Thyroid gland (tissue), 4 donors: ENCODE results near the gene ITGA5. TPM values are rescaled to one million over a fixed set of nuclear protein-coding genes. Genes with fewer than 3 reads are reported as not detected.

Source experiments
- DNase-seq, 2 donors: peaks; one replicate each; pipeline ENCODE4 v3.0.0-alpha.2; 2019
- H3K27ac ChIP-seq, 3 donors: fragments of 200-600 bp; sonication (generic); 1 replicate in 2 of 3; 2 replicates in 1 of 3; pipeline ENCODE4 v1.5.1; 2016 to 2019; ENCODE audit warnings: mild to moderate bottlenecking in 1 of 3, moderate library complexity in 1 of 3
- H3K27me3 ChIP-seq: fragments of 200-600 bp; sonication (generic); one replicate; pipeline ENCODE4 v1.5.1; 2019
- H3K36me3 ChIP-seq, 2 donors: fragments of 200-600 bp; sonication (generic); one replicate each; pipeline ENCODE4 v1.5.1; 2016 to 2019
- H3K4me1 ChIP-seq, 2 donors: fragments of 200-600 bp; sonication (generic); one replicate each; pipeline ENCODE4 v1.5.1; 2017 to 2019
- H3K4me3 ChIP-seq, 3 donors: fragments of 200-600 bp; sonication (generic); replicated peaks in 1 of 3; 1 replicate in 2 of 3; 2 replicates in 1 of 3; pipeline ENCODE4 v1.5.1; 2016; ENCODE audit warnings: mild to moderate bottlenecking in 1 of 3
- H3K9me3 ChIP-seq: fragments of 200-600 bp; sonication (generic); one replicate; pipeline ENCODE4 v1.5.1; 2017
- POLR2A ChIP-seq, 2 donors: fragments of 450-650 bp; IDR thresholded peaks; one replicate each; pipeline ENCODE4 v1.6.1; 2017; ENCODE audit warnings: antibody characterized with exemption in 2 of 2, mild to moderate bottlenecking in 2 of 2, moderate library complexity in 1 of 2
- WGBS, 2 donors: methylation state at CpG; one replicate each; pipeline ENCODE4 v1.1.5; 2017; 5-methylcytosine and 5-hydroxymethylcytosine counted together
- intact Hi-C: fragments of 100-400 bp; cut with DNase I; formaldehyde crosslinking; loops from one replicate; pipeline ENCODE4 v1.15.1; 2023
- total RNA-seq, 4 donors: library from RNA; depleted of rRNA; stranded (reverse); fragments of >200 nt; gene quantifications; one replicate each; pipeline ENCODE4 v1.2.3, GENCODE V29; 2016
- TF ChIP-seq, protein P1 (sequence below), 6 experiments: fragments of 200-600 bp in 3 of 6; fragments of 450-650 bp in 3 of 6; sonication (generic) in 3 of 6; IDR thresholded peaks; one replicate each; pipeline ENCODE4 v1.5.1; 2016 to 2019; ENCODE audit warnings: antibody characterized with exemption in 6 of 6, mild to moderate bottlenecking in 2 of 6, inconsistent platforms in 1 of 6, moderate library complexity in 1 of 6

Gene ITGA5
- total RNA-seq, 4 donors from 2014 or later = 40.3 to 64.5 (median 51.6) TPM

DNA sequence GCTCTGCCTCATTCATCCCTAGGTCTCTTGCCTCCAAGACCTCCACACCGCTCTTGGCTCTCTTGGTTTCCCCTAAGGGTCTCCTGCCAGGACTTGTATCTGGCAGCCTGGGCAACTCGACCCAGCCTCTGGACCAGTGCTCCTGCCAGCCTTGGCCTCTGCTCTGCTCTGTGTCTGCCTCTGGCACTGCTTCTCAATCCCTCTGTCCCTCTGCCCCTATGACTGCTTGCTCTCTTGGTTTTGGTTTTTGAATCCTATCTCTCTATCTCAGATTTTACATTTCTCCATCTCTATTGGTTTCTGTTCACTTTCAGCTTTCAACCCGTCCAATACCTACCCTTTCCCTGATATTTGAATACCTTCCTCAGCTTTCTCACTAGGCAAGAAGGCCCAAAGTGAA lies 6.3 kb downstream of the ITGA5 start:
- Histone ChIP-seq H3K27me3 (no peaks in the 10 kb centered on the region), H3K36me3 (peaks cover 5 to 7% of the 10 kb centered on the region in 2 donors), H3K27ac (peak overlapping the region; percentile 33 to 66 (median 58)), H3K4me3 (no peak overlapping the region), H3K4me1 (peaks cover 0 to 57% of the 10 kb centered on the region in 2 donors), H3K9me3 (no peaks in the 10 kb centered on the region)
- intact Hi-C loops = no loop called here
- no peak for TF ChIP-seq POLR2A (IDR thresholded peaks at IDR 0.05)
- TF ChIP-seq, protein P1, sequence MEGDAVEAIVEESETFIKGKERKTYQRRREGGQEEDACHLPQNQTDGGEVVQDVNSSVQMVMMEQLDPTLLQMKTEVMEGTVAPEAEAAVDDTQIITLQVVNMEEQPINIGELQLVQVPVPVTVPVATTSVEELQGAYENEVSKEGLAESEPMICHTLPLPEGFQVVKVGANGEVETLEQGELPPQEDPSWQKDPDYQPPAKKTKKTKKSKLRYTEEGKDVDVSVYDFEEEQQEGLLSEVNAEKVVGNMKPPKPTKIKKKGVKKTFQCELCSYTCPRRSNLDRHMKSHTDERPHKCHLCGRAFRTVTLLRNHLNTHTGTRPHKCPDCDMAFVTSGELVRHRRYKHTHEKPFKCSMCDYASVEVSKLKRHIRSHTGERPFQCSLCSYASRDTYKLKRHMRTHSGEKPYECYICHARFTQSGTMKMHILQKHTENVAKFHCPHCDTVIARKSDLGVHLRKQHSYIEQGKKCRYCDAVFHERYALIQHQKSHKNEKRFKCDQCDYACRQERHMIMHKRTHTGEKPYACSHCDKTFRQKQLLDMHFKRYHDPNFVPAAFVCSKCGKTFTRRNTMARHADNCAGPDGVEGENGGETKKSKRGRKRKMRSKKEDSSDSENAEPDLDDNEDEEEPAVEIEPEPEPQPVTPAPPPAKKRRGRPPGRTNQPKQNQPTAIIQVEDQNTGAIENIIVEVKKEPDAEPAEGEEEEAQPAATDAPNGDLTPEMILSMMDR (IDR thresholded peaks at IDR 0.05) = no peak
- DNase-seq = no peak
- 77% methylated on average over 3 of the region's 3 CpGs for WGBS, 2 donors

DNA sequence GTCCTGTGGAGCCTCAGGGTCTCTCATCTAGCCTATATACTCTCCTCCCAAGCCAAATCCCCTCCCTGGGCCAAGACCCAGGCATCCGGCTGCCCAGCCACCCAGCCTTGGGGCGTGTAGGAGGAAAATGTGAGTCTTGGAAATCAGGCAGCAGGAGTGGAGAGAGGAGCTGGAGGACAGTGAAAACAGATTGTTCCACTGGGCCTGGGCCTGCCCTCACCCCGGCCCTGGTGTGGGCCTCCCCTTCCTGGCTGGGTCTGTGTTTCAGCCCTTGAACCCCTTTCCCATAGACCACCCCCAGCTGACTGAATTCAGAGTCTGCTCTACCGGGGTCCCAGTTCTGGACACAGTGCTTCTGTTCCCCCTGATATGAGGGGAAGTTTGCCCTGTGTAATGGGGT lies 6.7 kb downstream of the ITGA5 start:
- WGBS, 2 donors = 74 to 78% methylated on average over 4 of the region's 4 CpGs
- intact Hi-C loops = no loop called here

DNA sequence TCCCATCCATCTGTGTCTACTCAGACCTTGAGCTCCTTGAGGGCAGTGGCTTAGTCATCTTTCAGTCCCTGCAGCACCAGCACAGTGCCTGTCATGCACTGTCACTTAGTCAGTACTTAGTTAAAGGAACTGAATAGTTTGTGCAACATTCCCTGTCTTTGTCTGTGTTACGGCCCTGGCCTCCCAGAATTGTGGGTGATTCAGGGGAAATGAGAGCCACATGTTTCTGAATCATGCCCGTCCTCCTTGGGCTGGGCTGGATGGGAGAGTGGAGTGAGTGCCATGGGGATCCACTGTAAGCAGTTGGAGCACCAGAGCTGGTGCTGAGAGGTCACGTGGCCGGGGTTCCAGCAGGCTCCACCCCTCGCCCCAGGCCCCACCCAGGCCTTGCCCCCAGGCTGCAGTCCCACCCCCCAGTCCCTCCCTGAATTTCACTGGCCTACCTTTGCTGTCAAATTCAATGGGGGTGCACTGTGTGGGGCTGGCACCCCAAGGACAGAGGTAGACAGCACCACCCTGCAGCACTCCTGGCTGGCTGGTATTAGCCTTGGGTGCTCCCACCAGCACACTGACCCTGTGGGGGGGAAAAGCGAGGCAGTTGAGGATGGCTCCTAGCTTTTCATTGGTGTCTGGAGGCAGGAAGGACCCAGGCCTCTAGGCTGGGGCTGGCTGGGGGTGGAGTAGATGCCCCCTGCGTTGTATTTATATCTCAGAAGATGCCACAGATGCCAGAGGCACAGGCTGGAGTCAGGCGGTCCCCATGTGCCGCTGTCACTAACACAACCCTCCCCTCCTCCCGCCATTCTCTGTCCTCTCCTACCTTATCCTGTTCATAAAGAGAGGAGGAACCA lies 7.5 kb downstream of the ITGA5 start:
- Histone ChIP-seq H3K4me1 (peaks cover 0 to 55% of the 10 kb centered on the region in 2 donors), H3K9me3 (no peaks in the 10 kb centered on the region), H3K27ac (peak overlapping the region in 2 of 3 donors; percentile 58 to 66), H3K4me3 (no peak overlapping the region), H3K36me3 (peaks cover 12 to 17% of the 10 kb centered on the region in 2 donors), H3K27me3 (no peaks in the 10 kb centered on the region)
- no peak for TF ChIP-seq POLR2A (IDR thresholded peaks at IDR 0.05)
- TF ChIP-seq, protein P1 (IDR thresholded peaks at IDR 0.05) = no peak
- peak in 1 of 2 donors; percentile 35 for DNase-seq
- intact Hi-C loops = no loop called here
- WGBS, 2 donors = 74 to 75% methylated on average over 6 to 7 of the region's 10 CpGs

More for the DNA sequence above, 6.7 kb downstream of the ITGA5 start:
- H3K27me3 ChIP-seq = no peaks in the 10 kb centered on the region
- peaks cover 0 to 57% of the 10 kb centered on the region in 2 donors for H3K4me1 ChIP-seq
- H3K36me3 ChIP-seq = peaks cover 9 to 10% of the 10 kb centered on the region in 2 donors
- H3K4me3 ChIP-seq = no peak overlapping the region
- H3K27ac ChIP-seq = peak overlapping the region in 2 of 3 donors; percentile 58 to 66
- no peak for DNase-seq
- TF ChIP-seq, protein P1 (IDR thresholded peaks at IDR 0.05) = no peak
- no peak for TF ChIP-seq POLR2A (IDR thresholded peaks at IDR 0.05)
- H3K9me3 ChIP-seq = no peaks in the 10 kb centered on the region

DNA sequence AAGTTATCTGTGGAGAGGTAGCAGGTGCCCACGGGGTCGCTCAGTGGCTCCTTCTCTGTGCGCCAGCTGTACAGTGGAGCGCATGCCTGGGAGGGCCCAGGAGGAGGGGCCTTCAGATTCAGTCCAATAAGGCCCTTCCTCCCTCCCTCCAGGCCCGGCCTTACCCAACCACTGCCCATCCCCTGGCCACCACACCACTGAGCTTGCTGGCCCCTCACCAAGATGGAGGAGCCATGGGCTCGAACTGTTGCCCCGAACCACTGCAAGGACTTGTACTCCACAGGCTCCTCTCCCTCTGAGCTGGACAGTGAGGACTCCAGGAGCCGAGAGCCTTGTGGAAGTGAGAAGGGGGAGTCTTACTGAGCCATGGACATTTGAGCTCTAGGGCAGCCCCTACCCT lies 9.8 kb downstream of the ITGA5 start:
- H3K27ac ChIP-seq = no peak overlapping the region
- TF ChIP-seq POLR2A (IDR thresholded peaks at IDR 0.05) = no peak
- TF ChIP-seq, protein P1 (IDR thresholded peaks at IDR 0.05) = no peak
- DNase-seq = no peak
- no peak overlapping the region for H3K4me3 ChIP-seq
- 94 to 100% methylated on average over 3 to 8 of the region's 8 CpGs for WGBS, 2 donors
- H3K27me3 ChIP-seq = no peaks in the 10 kb centered on the region
- peaks cover 15 to 35% of the 10 kb centered on the region in 2 donors for H3K36me3 ChIP-seq
- H3K4me1 ChIP-seq = peaks cover 0 to 45% of the 10 kb centered on the region in 2 donors
- intact Hi-C loops = no loop called here
- H3K9me3 ChIP-seq = no peaks in the 10 kb centered on the region
